Activated CD4-positive, alpha-beta T cell treated with anti-CD3 and anti-CD28 coated beads, Interleukin-2, amount 10 ng/mL, durations not matched to agents 7 days and 5 days (primary cell): ENCODE results near the gene LRRC3B. TPM values are rescaled to one million over a fixed set of nuclear protein-coding genes. Genes with fewer than 3 reads are reported as not detected.

ENCODE experiments used
- CTCF ChIA-PET: fragments of 350-600 bp; sonication (Branson Sonifier 250); formaldehyde crosslinking; loops from one replicate; lab custom pipeline; 2021; ENCODE audit warnings: antibody characterized with exemption; lab: Charles Lee
- POLR2A ChIA-PET: fragments of 350-600 bp; sonication (Branson Sonifier 250); formaldehyde crosslinking; loops from one replicate; lab custom pipeline; 2021; ENCODE audit warnings: antibody characterized with exemption; lab: Charles Lee
- DNase-seq: peaks from one replicate; pipeline ENCODE4 v3.0.0-alpha.2; 2020
- H3K27ac Mint-ChIP-seq: one replicate; pipeline ENCODE4 v1.8.0; 2021; ENCODE audit warnings: mild to moderate bottlenecking, moderate library complexity, mixed read lengths
- H3K27me3 Mint-ChIP-seq: one replicate; pipeline ENCODE4 v1.8.0; 2021; ENCODE audit warnings: mixed read lengths
- H3K36me3 Mint-ChIP-seq: one replicate; pipeline ENCODE4 v1.8.0; 2021; ENCODE audit warnings: low read depth, mixed read lengths
- H3K4me1 Mint-ChIP-seq: one replicate; pipeline ENCODE4 v1.8.0; 2021; ENCODE audit warnings: mixed read lengths
- H3K4me3 Mint-ChIP-seq: one replicate; pipeline ENCODE4 v1.8.0; 2021; ENCODE audit warnings: mild to moderate bottlenecking, moderate library complexity, mixed read lengths
- H3K9me3 Mint-ChIP-seq: one replicate; pipeline ENCODE4 v1.8.0; 2021; ENCODE audit warnings: mixed read lengths
- total RNA-seq, 2 experiments: library from RNA; stranded (reverse); gene quantifications; one replicate each; pipeline ENCODE4 v1.2.3, GENCODE V29; 2021

LRRC3B gene
- total RNA-seq, 2 experiments from 2014 or later = not detected

DNA sequence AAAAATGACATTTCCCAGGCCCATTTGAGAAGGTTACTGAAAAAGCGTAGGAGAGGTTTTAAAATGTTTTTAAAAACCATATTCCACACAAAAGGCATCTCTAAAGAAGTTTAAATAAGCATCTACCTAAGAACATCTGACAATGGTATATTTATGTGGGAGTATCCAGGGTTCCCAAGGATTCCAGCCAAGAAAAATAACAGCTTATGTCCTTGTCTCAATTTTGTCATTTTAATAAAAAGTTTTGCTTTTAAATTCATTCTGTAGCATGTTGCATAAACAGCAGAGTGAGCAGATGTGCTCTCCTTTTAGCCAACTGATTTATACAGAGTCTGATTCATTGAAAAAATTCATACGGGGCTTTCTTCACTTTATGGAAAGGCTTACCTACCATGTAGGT, 129.9 kb downstream of the LRRC3B start:
- Mint-ChIP-seq H3K27me3 (no peaks in the 10 kb centered on the region), H3K36me3 (no peaks in the 10 kb centered on the region), H3K27ac (no peak overlapping the region), H3K9me3 (peaks cover 3% of the 10 kb centered on the region), H3K4me1 (no peaks in the 10 kb centered on the region), H3K4me3 (no peak overlapping the region)
- POLR2A ChIA-PET = no interaction called here
- DNase-seq = no peak
- CTCF ChIA-PET = no interaction called here

DNA sequence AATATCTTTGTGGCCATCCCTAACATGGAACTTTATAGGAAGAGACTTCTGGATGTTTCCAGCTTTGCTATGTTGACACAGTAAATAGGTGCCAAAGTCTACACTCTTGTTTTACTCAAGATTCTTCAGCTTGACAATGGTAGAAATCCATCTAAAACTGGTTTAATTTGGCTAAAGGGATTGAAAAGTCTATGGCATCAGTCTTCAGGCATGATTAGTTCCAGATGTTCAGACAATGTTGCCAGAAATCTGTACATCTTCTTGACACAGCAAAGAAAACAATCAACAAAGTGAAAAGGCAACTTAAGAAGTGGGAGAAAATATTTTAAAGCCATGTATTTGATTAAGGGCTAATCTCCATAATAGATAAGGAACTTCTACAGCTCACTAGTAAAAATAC, 130.5 kb downstream of the LRRC3B start:
- Mint-ChIP-seq H3K27me3 (no peaks in the 10 kb centered on the region), H3K36me3 (no peaks in the 10 kb centered on the region)

DNA sequence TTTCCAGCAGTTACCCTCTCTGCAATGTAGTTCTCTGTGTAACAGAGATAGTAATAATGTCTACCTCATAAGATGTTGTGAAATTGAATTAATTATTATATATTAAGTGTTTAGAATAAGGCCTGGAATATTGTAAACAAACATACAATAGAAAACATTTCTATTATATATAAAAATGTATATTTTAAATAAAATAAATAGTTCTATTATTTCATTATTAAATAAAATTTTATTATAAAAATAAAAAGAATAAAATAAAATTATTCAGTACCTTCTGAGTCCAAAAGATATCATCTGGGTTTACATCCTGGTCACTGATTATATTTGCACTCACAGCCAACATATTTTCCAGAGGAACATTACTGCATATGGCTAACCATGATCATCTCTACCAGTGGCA, 135.4 kb downstream of the LRRC3B start:
- Mint-ChIP-seq H3K4me1 (no peaks in the 10 kb centered on the region), H3K9me3 (no peaks in the 10 kb centered on the region), H3K4me3 (no peak overlapping the region), H3K27ac (no peak overlapping the region), H3K36me3 (no peaks in the 10 kb centered on the region), H3K27me3 (no peaks in the 10 kb centered on the region)
- POLR2A ChIA-PET = no interaction called here
- no peak for DNase-seq
- CTCF ChIA-PET = no interaction called here

More for the DNA sequence above, 130.5 kb downstream of the LRRC3B start:
- no peaks in the 10 kb centered on the region for H3K4me1 Mint-ChIP-seq
- no peak overlapping the region for H3K4me3 Mint-ChIP-seq
- H3K27ac Mint-ChIP-seq = no peak overlapping the region
- peaks cover 3% of the 10 kb centered on the region for H3K9me3 Mint-ChIP-seq
- DNase-seq = no peak
- POLR2A ChIA-PET = no interaction called here
- CTCF ChIA-PET = no interaction called here
